Fibroblast of skin of left biceps (primary cell): ENCODE data around the gene TRAPPC6A.

Source experiments
- DNase-seq, 2 experiments: peaks; one replicate each; pipeline ENCODE4 v3.0.0-alpha.2; 2013; ENCODE audit warnings: low read depth in 2 of 2

The TRAPPC6A gene

DNA sequence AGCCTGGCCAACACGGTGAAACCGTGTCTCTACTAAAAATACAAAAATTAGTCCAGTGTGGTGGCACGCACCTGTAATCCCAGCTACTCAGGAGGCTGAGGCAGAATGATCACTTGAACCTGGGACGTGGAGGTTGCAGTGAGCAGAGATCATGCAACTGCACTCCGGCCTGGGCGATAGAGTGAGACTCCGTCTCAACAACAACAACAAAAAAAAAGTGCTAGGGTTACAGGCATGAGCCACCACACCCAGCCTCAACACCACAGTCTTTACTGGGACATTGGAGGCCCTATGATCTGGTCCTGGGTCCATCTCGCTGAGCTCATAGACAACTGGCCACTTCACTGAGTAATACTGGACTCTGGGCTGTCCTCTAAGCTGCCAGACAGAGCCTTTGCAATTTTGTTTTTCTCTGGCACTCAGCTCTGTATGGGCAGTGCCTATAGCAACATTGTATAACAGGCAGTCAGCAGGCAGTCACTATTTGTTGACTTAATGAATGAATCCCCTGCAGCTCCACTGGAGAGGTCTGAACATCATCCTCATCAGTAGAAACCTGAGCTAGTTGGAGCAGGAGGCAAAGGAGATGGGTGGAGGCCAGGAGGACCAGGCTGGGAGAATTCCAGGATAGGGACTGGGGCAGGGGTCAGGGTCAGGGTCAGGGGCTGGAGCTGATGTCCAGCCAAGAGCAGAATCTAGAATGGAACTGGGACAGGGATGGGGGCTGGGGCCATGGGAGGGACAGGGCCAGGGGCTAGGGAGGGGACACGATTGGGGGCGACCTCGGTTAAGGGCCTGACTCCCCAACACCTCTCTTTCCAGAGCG is 8.7 kb upstream of the TRAPPC6A start:
- no peak for DNase-seq

DNA sequence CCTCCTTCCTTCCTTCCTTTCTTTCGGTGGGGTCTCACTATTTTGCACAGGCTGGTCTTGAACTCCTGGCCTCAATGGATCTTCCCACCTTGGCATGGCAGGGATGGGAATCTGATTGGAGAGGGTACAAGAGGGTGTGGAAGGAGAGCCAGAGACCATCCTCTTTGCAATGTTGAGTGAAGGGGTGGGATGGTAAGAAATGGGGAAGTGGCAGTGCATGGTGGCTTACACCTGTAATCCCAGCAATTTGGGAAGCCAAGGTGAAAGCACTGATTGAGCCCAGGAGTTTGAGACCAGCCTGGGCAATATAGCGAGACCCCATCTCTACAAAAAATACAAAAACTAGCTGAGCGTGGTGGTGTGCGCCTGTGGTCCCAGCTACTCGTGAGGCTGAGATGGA is 6.1 kb upstream of the TRAPPC6A start:
- DNase-seq, result no peak

DNA sequence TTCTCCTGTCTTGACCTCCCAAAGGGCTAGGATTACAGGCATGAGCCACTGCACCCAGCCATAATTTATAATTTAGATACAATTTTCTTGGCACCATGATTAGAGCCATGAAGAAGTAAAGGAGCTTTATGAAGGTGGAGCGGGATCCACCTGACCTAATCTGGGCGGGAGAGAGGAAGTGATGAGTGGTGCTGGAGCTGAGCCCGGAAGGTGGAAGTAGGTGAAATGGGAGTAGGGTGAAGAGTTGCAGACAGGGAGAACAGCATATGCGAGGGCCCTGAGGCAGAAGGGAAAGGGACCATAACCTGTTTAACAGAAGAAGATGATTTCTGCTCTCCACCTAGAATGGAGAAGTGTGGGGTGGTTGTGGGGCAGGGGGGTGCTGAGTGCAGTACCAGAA is 4.7 kb upstream of the TRAPPC6A start:
- no peak for DNase-seq

DNA sequence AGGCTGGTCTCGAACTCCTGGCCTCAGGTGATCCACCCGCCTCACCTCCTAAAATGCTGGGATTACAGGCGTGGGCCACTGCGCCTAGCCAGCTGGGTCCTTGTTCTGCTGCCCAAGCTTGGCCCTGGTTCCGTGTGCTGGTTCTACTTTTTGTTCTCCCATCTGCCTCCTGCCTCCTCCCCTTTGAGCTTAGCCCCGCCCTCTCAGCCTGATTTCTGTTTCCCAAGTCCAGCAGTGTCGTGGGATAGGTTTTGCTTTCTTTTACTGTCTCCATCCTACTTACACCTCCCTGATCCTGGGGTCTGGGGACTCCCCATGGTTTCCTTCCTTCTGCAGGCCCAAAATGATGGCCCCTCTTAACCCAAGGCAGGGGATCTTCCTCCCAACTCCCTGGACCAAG is 2.9 kb upstream of the TRAPPC6A start:
- no peak for DNase-seq

DNA sequence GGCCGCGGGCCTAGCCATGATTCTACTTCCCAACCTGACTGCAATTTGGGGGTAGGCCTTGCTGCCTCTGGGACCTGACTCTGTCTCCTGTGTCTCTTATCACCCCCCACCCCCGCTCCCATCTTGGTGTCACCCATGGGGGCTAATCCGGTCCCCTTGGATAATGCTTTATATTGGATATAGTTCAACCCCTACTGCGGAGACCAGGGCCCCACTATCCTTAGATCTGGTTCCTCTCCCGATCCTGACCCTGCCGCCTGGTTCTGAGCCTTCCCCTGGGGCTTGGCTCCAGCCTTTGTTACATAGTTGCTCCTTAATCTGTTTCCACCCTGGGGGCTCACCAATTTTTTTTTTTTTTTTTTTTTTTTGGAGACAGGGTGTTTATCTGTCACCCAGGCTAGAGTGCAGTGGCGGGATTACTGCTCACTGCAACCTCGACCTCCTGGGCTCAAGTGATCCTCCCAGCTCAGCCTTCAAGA is 1.9 kb upstream of the TRAPPC6A start:
- DNase-seq, result no peak

DNA sequence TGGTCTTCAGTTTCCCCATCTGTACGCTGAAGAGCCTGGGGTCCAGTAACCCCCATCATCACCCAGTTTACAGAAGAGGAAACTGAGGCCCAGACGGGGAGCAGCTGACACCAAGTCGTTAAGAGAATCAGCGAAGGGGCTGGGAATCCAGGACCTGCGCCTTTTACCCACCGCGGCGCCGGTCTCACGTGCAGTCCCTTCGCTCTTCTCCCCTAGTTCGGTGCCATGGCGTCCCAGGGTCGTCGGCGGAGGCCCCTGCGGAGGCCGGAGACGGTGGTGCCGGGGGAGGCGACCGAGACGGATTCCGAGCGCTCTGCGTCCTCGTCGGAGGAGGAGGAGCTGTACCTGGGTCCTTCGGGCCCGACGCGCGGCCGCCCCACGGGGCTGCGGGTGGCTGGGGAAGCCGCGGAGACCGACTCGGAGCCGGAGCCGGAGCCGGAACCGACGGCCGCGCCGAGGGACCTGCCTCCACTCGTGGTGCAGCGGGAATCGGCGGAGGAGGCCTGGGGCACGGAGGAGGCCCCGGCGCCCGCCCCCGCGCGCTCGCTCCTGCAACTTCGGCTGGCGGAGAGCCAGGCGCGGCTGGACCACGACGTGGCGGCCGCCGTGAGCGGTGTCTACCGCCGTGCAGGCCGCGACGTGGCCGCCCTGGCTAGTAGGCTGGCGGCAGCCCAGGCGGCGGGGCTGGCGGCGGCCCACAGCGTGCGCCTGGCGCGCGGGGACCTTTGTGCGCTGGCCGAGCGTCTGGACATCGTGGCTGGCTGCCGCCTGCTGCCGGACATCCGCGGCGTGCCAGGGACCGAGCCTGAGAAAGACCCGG is 1.2 kb upstream of the TRAPPC6A start:
- DNase-seq, result no peak

DNA sequence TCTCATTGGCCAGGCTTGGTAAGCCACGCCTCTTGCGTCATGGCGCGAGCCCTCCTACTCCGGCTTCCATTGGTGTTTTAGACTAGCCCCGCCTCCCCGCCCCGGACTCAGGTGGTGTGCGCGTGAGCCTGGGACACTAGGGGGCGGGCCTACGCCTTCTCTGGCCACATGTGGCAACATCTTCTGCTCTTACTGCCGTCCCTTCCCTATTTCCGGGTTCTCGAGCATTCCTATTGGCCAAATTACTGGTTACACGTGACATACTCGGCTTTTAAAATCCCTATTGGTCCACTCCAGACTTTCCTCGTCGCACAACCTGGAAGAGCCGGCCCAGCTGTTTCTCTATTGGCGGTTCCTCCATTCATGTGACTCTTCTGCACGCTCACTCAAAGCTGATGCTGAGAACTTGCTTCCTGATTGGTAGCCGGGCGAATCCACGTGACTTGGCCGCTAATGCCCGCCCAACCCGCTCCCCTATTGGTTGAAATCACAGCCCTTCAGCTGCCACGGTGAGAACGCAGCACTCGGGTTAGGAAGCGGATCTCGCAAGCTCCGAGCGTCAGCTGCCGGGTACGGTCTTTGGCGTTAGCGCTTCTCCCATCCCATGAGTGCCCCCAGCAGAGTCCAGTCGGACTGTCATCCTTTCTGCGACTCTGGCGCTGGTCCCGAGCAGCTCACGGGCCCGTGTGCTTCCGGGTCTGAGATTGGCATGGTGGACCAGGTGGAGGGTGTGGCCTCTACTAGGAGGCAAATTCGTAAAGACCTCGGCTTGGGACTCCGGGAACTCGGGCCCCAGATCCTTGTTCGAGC is 430 bp upstream of the TRAPPC6A start, which contains the start of gene BLOC1S3:
BLOC1S3 (plus strand) TSS at position 523 of the 810 bp plus-strand sequence. CDS start 513 bp downstream, outside the sequence.
- DNase-seq, result peak; percentile 100

DNA sequence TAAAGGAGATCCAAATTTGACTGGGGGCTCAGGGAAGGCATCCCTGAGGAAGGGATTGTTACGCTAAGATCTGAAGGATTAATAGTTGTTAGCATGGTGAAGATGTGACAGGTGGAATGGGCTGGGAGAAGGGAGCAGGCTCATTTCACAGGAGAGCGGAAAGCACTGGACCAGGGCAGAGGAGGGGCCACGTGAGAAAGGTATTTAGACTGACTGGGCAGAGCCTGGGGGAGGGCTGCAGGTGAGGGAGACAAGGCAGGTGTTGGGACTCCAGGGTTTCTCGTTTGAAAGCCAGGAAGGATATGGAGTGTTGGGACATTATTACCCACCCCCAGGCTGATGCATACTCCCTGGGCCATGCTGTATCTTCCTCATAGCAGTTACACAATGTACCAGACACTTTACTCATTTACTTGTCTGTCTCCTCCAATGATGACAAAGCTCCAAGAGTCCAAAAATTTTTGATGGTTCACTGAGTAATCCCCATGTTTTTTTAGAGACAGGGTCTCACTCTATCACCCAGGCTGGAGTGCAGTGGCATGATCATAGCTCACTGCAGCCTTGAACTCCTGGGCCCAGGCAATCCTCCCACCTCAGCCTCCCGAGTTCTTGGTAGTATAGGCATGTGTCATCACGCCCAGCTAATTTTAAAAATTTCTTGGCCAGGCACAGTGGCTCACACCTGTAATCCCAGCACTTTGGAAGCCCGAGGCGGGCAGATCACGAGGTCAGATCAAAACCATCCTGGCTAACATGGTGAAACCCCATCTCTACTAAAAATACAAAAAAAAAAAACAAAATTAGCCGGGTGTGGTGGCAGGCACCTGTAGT is 2.3 kb downstream of the TRAPPC6A start:
- DNase-seq, result no peak

DNA sequence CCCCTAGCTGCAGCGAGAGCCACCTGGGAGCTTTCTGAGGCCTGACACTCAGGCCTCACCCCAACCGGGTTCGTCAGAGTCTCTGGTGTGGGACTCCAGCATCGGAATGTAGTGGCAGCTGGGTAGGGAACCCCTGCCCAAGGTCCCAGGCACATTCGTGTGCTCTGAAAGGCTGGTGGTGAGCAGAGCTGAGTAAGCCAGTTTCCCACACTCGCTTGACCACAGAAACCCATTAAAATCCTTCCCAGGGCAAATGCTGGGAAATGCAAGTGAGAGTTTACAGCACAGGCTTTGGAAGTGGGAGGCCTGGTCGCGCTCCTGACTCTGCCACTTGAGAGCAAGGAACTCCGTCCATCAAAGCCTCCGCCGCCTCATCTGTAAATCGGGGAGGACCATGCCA is 4.2 kb downstream of the TRAPPC6A start:
- DNase-seq, result no peak

DNA sequence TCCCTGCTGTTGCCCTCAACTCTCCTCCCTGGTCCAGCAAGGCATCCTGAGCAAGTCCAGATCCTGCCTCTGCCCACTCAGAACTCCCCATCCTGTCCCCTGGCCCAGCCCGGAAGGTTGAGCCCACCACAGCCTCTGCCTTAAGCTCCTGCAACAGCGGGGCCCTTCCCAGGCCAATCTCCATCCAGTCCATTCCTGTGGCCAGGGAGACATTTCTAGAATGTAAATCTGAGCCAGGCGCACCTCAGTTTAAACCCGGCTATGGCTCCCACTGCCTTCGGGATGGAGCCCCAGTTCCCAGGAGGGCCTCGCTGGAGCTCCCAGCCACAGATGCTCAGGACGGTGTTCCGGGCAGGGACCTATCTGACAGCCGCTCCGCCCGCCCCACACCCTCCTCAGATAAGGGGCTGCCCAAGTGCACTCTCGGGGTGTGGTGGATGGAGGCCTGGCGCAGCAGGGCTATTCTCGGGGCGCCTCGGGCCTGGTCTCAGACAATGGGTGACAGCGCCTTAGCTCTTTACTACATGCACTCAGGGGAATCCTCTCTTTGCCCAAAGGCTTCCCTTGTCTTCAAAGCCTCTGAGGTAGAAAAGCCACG is 5.3 kb downstream of the TRAPPC6A start:
- no peak for DNase-seq

DNA sequence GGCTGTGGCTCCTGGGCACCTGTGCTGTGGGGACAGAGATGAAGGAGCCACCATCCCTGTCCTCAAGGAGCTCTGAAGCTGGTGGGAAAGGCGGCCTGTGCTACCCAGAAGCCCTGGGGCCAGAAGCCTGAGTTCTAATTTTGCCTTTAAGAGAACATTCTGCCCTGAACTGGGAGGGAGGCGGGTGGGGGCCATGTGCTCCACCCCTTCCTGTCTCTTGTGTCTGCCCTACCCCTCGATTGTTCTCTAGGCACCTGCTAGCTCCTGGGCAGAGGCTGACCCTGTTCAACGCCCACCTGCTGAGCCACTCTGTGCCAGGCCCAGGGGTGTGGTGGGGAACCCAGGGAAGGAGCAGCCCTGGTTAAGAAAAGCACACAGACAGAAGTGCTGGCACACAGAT is 5.9 kb downstream of the TRAPPC6A start:
- no peak for DNase-seq

DNA sequence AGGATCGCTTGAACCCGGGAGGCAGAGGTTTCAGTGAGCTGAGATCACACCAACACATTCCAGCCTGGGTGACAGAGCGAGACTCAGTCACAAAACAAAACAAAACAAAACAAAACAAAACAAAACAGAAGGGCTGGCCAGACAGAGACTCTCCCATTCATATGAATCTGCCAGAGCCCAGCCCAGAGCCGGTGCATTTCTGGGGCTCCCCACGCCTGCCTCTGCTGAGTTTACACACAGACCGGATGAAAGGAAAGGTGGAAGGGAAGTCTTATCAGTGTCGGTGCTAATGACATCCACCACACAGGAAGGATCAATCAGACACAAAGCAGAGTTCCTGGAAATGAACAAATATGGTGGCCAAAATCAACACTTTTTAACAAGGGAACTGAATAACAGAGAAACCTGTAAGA is 6.8 kb downstream of the TRAPPC6A start:
- DNase-seq, result no peak

DNA sequence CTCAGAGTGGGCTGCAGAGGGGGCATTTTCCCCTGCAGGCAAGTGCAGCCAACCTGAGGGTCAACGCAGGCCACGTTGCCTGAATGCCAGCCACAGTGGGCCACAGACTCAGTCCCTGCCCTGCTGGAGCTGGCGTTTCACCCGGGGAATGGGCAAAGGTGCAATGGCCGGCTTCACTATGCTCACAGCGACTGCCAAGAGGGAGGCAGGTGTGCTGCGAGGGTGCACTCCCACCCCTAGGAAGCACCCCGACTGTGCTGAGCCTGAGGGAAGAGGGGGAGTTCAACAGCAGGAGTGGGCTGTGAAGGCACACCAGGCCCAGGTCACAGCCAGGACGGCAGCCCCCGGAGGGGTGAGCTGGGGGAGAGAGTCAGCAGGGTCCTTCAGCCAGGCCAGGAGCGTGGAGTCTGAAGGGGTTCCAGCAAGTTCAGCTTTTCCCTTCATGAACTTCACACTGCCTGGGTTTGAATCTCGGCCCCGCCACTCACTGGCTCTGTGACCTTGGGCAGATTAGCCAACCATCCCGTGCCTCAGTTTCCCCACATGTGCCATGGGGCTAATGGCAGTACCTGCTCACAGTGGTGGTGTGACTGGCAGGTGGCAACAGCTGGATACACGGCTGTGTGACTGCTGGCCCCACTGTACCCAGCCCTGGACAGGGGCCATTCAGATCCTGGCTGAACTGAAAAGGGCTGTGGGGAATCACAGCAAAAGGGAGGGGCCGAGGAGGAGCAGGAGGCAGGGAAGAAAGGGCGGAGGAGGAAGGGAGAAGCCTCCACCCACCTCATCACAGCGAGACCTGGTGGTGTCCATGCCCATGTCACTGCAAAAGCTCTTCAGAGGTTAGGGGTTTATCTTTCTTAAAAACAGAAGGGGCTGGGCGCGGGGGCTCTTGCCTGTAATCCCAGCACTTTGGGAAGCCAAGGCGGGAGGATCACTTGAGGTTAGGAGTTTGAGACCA is 7.6 kb downstream of the TRAPPC6A start:
- no peak for DNase-seq

DNA sequence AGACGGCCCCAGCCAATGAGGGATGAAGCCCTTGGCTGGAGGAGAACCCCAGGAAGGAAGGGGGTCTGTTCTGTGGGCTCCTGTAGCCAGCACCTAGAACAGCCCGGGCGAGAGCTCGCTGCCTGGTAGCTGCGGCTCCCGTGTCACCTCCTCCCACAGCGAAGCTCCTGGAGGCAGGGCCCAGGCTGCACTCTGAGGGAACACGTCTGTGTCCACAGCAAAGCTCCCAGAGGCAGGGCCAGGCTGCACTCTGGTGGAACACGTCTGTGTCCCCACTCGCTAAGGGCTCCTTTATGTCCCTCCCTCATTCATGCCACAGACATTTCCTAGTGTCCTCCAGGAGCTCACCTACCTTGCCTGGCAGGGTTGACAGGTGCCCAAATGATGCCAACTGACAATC is 8.4 kb downstream of the TRAPPC6A start:
- no peak for DNase-seq

DNA sequence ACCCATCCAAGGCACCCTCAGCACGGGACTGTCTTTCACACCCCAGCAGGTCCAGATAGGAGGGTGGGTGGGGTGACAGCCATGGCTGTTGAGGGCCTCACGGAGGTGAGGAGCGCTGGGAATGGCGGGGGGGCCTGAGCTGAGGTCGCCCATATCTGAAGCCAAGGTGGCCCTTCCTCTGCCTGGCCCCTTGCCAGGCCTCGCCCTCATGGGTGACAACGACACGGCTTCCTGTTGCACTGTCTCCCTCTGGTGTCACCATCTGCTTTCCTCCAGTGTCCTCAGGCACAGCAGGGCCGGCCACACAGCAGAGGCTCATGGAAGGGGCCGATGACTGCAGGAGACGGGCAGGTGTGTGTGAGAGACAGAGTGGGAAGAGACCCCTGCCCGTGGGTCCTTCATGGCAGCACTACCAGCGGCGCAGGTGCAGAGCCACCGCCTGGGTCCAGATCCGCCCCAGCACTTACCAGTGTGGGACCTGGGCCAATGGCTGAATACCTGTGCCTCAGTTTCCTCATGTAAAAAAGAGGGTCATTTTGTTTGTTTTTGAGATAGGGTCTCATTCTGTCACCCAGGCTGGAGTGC is 9.2 kb downstream of the TRAPPC6A start:
- DNase-seq, result no peak

DNA sequence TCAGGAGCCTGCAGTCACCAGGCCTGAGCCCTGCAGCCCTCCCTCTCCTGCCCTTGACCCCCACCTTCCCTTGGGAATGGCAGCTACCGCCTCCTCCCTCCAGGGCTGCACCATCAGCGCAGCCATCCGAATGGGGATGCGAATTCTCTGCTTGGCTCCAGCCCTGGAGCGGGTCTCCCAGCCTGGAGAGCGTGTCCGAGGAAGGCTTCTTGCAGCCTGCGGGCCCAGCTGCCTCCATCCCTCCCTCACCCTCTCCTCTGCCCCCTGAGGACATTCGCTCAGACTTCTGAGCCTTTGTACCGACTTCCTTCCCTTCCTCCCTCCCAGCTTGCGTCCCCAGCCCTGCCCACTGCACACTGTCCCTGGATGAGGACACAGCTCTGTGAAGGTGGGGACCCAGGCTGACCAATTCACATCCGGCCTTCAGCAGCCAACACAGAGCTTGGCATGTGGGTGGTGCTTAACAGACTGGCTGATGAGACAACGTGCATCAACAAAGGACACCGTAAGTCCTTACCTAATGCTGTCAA is 11.2 kb downstream of the TRAPPC6A start:
- no peak for DNase-seq

DNA sequence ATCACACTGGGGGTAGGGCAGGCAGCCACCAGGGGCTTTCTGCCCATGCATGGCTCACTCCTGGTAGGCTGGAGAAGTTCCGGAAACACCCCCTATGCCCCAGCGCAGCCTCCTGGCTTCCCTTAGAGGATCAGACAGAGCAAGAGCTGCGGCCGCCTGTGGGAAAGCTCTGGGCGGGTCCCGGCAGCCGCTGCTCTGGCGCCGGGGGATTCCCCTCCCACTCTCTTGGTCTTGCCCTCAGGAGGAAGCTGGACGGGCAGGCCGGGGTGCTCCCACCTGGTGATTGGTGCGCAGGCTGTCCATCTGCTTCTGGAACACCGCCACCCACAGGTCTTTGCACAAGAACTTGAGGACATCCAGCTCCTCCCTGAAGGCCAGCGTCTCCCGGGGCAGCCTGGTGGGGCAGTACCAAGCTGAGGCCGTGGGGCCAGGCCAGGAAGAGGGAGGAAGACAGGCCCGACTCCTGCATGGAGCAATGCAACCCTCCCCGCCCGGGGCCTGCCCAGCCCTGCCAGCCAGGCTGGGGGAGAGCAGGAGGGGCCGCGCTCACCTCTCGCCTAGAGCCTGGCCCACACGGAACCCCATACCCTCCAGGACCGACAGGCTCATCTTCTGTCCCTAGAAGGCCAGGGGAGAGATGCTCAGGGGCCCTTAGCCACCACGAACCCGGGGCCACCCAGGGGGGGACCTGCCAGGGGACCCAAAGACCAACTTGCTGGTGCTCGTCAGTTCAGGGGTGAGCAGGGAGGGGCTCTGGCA is 13.3 kb downstream of the TRAPPC6A start:
- DNase-seq, result no peak
